SK-N-SH (cell line): ENCODE measurements around the gene TPP2. TPM values are rescaled to one million over a fixed set of nuclear protein-coding genes. Genes with fewer than 3 reads are reported as not detected.

ENCODE experiments used
- CTCF ChIA-PET: fragments of 300-600, 350-600 bp; formaldehyde crosslinking; extraction: SDS; loops from one replicate; lab custom pipeline; 2021; lab: Yijun Ruan, JAX
- POLR2A ChIA-PET: fragments of 350-600 bp; sonication (Branson Sonifier 250); formaldehyde crosslinking; extraction: SDS; loops from one replicate; lab custom pipeline; 2020; ENCODE audit warnings: antibody characterized with exemption, inconsistent platforms; lab: Yijun Ruan, JAX
- DNase-seq: peaks from one replicate; pipeline ENCODE4 v3.0.0; 2012
- H2AFZ ChIP-seq: fragments of 200-600 bp; sonication (generic); 2 replicates; pipeline ENCODE4 v1.8.1; 2016; ENCODE audit warnings: antibody characterized with exemption, mild to moderate bottlenecking, low read depth
- H3F3A ChIP-seq: fragments of 200-600 bp; sonication (generic); replicated peaks from 2 replicates; pipeline ENCODE3; 2016; ENCODE audit warnings: antibody characterized with exemption, mild to moderate bottlenecking; ENCODE audit not compliant: insufficient read depth
- H3K27ac ChIP-seq, 2 experiments: fragments of 200-500 bp in 1 of 2; fragments of 200-600 bp in 1 of 2; sonication (Bioruptor generic) in 1 of 2; sonication (generic), shearing (Covaris generic) in 1 of 2; 2 replicates each; pipeline versions ENCODE4 v1.5.1 to v1.6.1; 2014 to 2016; ENCODE audit warnings: low read depth in 2 of 2, inconsistent platforms in 1 of 2, low read length in 1 of 2, mild to moderate bottlenecking in 1 of 2, mixed read lengths in 1 of 2
- H3K27me3 ChIP-seq: fragments of 200-600 bp; sonication (generic), shearing (Covaris generic); 2 replicates; pipeline ENCODE4 v1.6.1; 2016; ENCODE audit warnings: mixed run types; ENCODE audit not compliant: insufficient read depth
- H3K36me3 ChIP-seq, 2 experiments: fragments of 200-500 bp in 1 of 2; fragments of 200-600 bp in 1 of 2; sonication (Bioruptor generic) in 1 of 2; sonication (generic) in 1 of 2; replicated peaks in 1 of 2; 2 replicates each; pipeline versions ENCODE3 to v1.5.1; 2014 to 2016; ENCODE audit warnings: low read length in 1 of 2, mild to moderate bottlenecking in 1 of 2; ENCODE audit not compliant: insufficient read depth in 2 of 2, control insufficient read depth in 1 of 2
- H3K4me1 ChIP-seq, 2 experiments: fragments of 200-500 bp in 1 of 2; fragments of 200-600 bp in 1 of 2; sonication (Bioruptor generic) in 1 of 2; sonication (generic), shearing (Covaris generic) in 1 of 2; 2 replicates each; pipeline versions ENCODE4 v1.5.1 to v1.6.1; 2014 to 2016; ENCODE audit warnings: low read depth in 1 of 2, low read length in 1 of 2, mixed run types in 1 of 2; ENCODE audit not compliant: insufficient read depth in 2 of 2, control insufficient read depth in 1 of 2
- H3K4me2 ChIP-seq: fragments of 200-600 bp; sonication (generic), shearing (Covaris generic); 2 replicates; pipeline ENCODE4 v1.6.1; 2017; ENCODE audit warnings: mixed run types
- H3K4me3 ChIP-seq, 2 experiments: fragments of 200-500 bp in 1 of 2; fragments of 200-600 bp in 1 of 2; sonication (Bioruptor generic) in 1 of 2; sonication (generic), shearing (Covaris generic) in 1 of 2; 2 replicates each; pipeline versions ENCODE4 v1.5.1 to v1.8.1; 2014 to 2016; ENCODE audit warnings: low read depth in 2 of 2, inconsistent platforms in 1 of 2, low read length in 1 of 2, mild to moderate bottlenecking in 1 of 2, mixed read lengths in 1 of 2, moderate library complexity in 1 of 2
- H3K79me2 ChIP-seq: fragments of 200-600 bp; sonication (generic); 2 replicates; pipeline ENCODE4 v1.8.1; 2017; ENCODE audit warnings: mild to moderate bottlenecking; ENCODE audit not compliant: insufficient read depth
- H3K9ac ChIP-seq: fragments of 200-600 bp; sonication (generic); 2 replicates; pipeline ENCODE4 v1.6.1; 2017; ENCODE audit warnings: mixed run types
- H3K9me2 ChIP-seq: fragments of 200-600 bp; sonication (generic); 2 replicates; pipeline ENCODE4 v1.6.1; 2017; ENCODE audit warnings: mixed run types
- H3K9me3 ChIP-seq: fragments of 200-600 bp; sonication (generic); 2 replicates; pipeline ENCODE4 v1.6.1; 2017; ENCODE audit warnings: mixed run types, mild to moderate bottlenecking, moderate library complexity
- H4K20me1 ChIP-seq: fragments of 200-600 bp; sonication (generic); 2 replicates; pipeline ENCODE4 v1.6.1; 2017; ENCODE audit warnings: mild to moderate bottlenecking, mixed run types; ENCODE audit not compliant: insufficient read depth
- CHD2 ChIP-seq: fragments of 150-350 bp; IDR thresholded peaks from 2 replicates; pipeline ENCODE4 v1.6.1; 2018; ENCODE audit warnings: low read length; ENCODE audit not compliant: partially characterized antibody
- EZH2phosphoT487 ChIP-seq: fragments of 200-600 bp; sonication (generic); IDR thresholded peaks from 2 replicates; pipeline ENCODE4 v1.6.1; 2017; ENCODE audit warnings: low read depth, mixed run types, mild to moderate bottlenecking, antibody characterized with exemption, moderate library complexity, borderline replicate concordance
- FOXJ3 ChIP-seq: sonication (generic); formaldehyde crosslinking; IDR thresholded peaks from 2 replicates; pipeline ENCODE4 v1.5.1; 2020; ENCODE audit warnings: mild to moderate bottlenecking, missing genetic modification reagents
- GATA2 ChIP-seq: sonication (generic); formaldehyde crosslinking; IDR thresholded peaks from 2 replicates; pipeline ENCODE4 v1.5.0; 2020; ENCODE audit warnings: mild to moderate bottlenecking, missing genetic modification reagents
- MXI1 ChIP-seq: IDR thresholded peaks from 2 replicates; pipeline ENCODE4 v1.6.1; 2012; ENCODE audit warnings: mild to moderate bottlenecking, low read depth, low read length, improper control_type of control experiment
- NRF1 ChIP-seq: IDR thresholded peaks from 2 replicates; pipeline ENCODE4 v1.6.1; 2012; ENCODE audit warnings: low read depth, mild to moderate bottlenecking, low read length
- RAD21 ChIP-seq: IDR thresholded peaks from 2 replicates; pipeline ENCODE4 v1.6.1; 2012; ENCODE audit warnings: mild to moderate bottlenecking, low read length
- RCOR1 ChIP-seq: fragments of 150-350 bp; IDR thresholded peaks from 2 replicates; pipeline ENCODE4 v1.6.1; 2017; ENCODE audit warnings: antibody characterized with exemption, low read length
- RFX5 ChIP-seq: IDR thresholded peaks from 2 replicates; pipeline ENCODE4 v1.6.1; 2012; ENCODE audit warnings: mild to moderate bottlenecking, improper control_type of control experiment, low read length
- RXRA ChIP-seq: IDR thresholded peaks from 2 replicates; pipeline ENCODE4 v1.4.0; 2012; ENCODE audit warnings: low read depth, mild to moderate bottlenecking, borderline replicate concordance
- SIN3A ChIP-seq: IDR thresholded peaks from 2 replicates; pipeline ENCODE4 v1.6.1; 2012; ENCODE audit warnings: low read depth, mild to moderate bottlenecking, low read length, moderate library complexity, borderline replicate concordance
- TAF1 ChIP-seq: IDR thresholded peaks from 2 replicates; pipeline ENCODE4 v1.6.1; 2012; ENCODE audit warnings: low read depth, mild to moderate bottlenecking, low read length, moderate library complexity, borderline replicate concordance
- TCF12 ChIP-seq: IDR thresholded peaks from 2 replicates; pipeline ENCODE4 v1.4.0; 2012
- TEAD4 ChIP-seq: IDR thresholded peaks from 2 replicates; pipeline ENCODE4 v1.4.0; 2012; ENCODE audit warnings: mild to moderate bottlenecking, borderline replicate concordance; ENCODE audit not compliant: insufficient read depth
- YY1 ChIP-seq: IDR thresholded peaks from 2 replicates; pipeline ENCODE4 v1.4.0; 2012; ENCODE audit warnings: low read depth, mild to moderate bottlenecking
- WGBS: methylation state at CpG from one replicate; pipeline ENCODE4 v1.1.6; 2017; ENCODE audit warnings: low lambda C conversion rate; 5-methylcytosine and 5-hydroxymethylcytosine counted together
- polyA plus RNA-seq, 3 experiments: library from polyadenylated mRNA; depleted of rRNA; stranded (reverse); fragments of >200 nt; gene quantifications; 2 replicates each; pipeline ENCODE4 v1.2.3, GENCODE V29; 2012
- TF ChIP-seq, protein P1 (sequence below): fragments of 200-600 bp; sonication (generic); IDR thresholded peaks from 2 replicates; pipeline ENCODE4 v1.6.1; 2017; ENCODE audit warnings: antibody characterized with exemption, mild to moderate bottlenecking, moderate library complexity
- TF ChIP-seq, protein P2 (sequence below): fragments of 150-350 bp; IDR thresholded peaks from 2 replicates; pipeline ENCODE4 v1.6.1; 2017; ENCODE audit warnings: antibody characterized with exemption, low read length, low read depth, borderline replicate concordance
- TF ChIP-seq, protein P3 (sequence below): fragments of 150-350 bp; IDR thresholded peaks from 2 replicates; pipeline ENCODE4 v1.6.1; 2016; ENCODE audit warnings: mild to moderate bottlenecking, low read depth, low read length
- TF ChIP-seq, protein P4 (sequence below): IDR thresholded peaks from 2 replicates; pipeline ENCODE4 v1.4.0; 2012; ENCODE audit warnings: low read depth, borderline replicate concordance

TPP2 gene
- polyA plus RNA-seq, 1 of the 3 experiments (the other 2 are of a cell fraction): 8.3 TPM

DNA sequence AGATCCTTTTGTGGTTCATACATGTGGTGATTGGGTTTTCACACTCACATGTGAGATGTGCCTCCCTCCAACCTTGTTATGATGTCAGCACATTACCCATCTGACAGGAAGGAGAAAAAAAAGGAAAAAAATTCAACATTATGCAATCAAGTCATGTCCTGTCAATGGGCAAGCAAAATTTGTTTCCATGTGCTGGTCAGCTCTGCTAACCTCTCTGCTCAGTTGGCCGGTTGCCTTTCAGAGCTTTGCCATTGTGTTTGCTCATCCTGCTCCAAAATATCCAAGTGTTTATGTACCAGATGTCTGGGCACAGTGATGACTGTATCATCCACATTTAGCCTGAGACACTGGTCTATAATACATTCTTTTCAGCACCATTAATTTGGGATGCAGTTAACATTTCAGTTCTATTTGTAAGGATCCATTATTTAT lies 125.0 kb downstream of the TPP2 start:
- Histone ChIP-seq H2AFZ (no peak overlapping the region), H3K27me3 (no peaks in the 10 kb centered on the region), H3K4me2 (no peak overlapping the region), H3K4me1 (no peaks in the 10 kb centered on the region), H3K9me3 (no peaks in the 10 kb centered on the region), H3K9me2 (no peaks in the 10 kb centered on the region), H3F3A (no peaks in the 10 kb centered on the region), H3K36me3 (no peaks in the 10 kb centered on the region), H4K20me1 (no peaks in the 10 kb centered on the region)
- POLR2A ChIA-PET: no interaction called here
- CTCF ChIA-PET: interaction anchor here (0.9 to 1.3 kb wide), 3 partner anchors 16 to 130 kb away, joined by 3 to 7 read pairs (median 5); no protein-coding TSS in a partner anchor
- 36% methylated on average over 1 of the region's 1 CpG for WGBS
- TF ChIP-seq TCF12 (no peak), TEAD4 (no peak), RFX5 (no peak), RXRA (no peak), YY1 (no peak), TAF1 (no peak), MXI1 (no peak)
- TF ChIP-seq, protein P1, sequence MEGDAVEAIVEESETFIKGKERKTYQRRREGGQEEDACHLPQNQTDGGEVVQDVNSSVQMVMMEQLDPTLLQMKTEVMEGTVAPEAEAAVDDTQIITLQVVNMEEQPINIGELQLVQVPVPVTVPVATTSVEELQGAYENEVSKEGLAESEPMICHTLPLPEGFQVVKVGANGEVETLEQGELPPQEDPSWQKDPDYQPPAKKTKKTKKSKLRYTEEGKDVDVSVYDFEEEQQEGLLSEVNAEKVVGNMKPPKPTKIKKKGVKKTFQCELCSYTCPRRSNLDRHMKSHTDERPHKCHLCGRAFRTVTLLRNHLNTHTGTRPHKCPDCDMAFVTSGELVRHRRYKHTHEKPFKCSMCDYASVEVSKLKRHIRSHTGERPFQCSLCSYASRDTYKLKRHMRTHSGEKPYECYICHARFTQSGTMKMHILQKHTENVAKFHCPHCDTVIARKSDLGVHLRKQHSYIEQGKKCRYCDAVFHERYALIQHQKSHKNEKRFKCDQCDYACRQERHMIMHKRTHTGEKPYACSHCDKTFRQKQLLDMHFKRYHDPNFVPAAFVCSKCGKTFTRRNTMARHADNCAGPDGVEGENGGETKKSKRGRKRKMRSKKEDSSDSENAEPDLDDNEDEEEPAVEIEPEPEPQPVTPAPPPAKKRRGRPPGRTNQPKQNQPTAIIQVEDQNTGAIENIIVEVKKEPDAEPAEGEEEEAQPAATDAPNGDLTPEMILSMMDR: no peak
- TF ChIP-seq, protein P2, sequence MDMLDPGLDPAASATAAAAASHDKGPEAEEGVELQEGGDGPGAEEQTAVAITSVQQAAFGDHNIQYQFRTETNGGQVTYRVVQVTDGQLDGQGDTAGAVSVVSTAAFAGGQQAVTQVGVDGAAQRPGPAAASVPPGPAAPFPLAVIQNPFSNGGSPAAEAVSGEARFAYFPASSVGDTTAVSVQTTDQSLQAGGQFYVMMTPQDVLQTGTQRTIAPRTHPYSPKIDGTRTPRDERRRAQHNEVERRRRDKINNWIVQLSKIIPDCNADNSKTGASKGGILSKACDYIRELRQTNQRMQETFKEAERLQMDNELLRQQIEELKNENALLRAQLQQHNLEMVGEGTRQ: no peak
- TF ChIP-seq, all 33 proteins: peak for 0
- H3K9ac ChIP-seq: no peak overlapping the region
- H3K79me2 ChIP-seq: no peaks in the 10 kb centered on the region
- no peak overlapping the region for H3K4me3 ChIP-seq
- no peak for DNase-seq
- no peak overlapping the region for H3K27ac ChIP-seq

DNA sequence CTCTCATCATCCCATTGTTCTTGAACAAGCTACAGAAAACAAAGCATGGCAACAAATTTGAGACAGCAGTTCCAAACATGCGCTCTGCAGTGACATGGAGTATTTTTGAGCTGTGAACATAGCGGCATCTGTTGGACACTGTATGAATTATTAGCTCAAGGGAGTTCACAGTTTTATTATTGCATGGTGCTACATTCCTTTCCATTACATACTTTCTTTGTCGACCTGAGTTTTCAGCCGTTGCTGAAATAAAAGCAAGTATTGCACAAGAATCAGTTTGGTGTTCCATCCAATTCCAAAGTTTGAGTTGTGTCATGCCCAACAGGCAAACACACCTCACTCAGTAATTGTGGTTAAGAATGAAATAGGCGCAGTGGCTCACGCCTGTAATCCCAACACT lies 128.1 kb downstream of the TPP2 start:
- Histone ChIP-seq H4K20me1 (no peaks in the 10 kb centered on the region), H3K27ac (no peak overlapping the region), H3K9me3 (no peaks in the 10 kb centered on the region), H3K36me3 (no peaks in the 10 kb centered on the region), H2AFZ (no peak overlapping the region), H3K79me2 (no peaks in the 10 kb centered on the region), H3K9me2 (no peaks in the 10 kb centered on the region), H3K4me1 (no peaks in the 10 kb centered on the region; a peak in 1 of 4 replicates), H3K4me2 (no peak overlapping the region), H3F3A (no peaks in the 10 kb centered on the region), H3K4me3 (no peak overlapping the region), H3K9ac (no peak overlapping the region), H3K27me3 (no peaks in the 10 kb centered on the region)
- DNase-seq: peak; percentile 29
- 59% methylated on average over 6 of the region's 6 CpGs for WGBS
- ChIA-PET POLR2A (interaction anchor here (1.1 kb wide), 1 partner anchor 133 kb away, joined by 7 read pairs; no protein-coding TSS in a partner anchor), CTCF (interaction anchor here (0.6 to 2.4 kb wide), 37 partner anchors 9 to 146 kb away, joined by 3 to 23 read pairs (median 4); partner anchors contain the start of genes ERCC5 and METTL21C)
- TF ChIP-seq GATA2 (CRISPR knock-in tag): no peak
- TF ChIP-seq, protein P3, sequence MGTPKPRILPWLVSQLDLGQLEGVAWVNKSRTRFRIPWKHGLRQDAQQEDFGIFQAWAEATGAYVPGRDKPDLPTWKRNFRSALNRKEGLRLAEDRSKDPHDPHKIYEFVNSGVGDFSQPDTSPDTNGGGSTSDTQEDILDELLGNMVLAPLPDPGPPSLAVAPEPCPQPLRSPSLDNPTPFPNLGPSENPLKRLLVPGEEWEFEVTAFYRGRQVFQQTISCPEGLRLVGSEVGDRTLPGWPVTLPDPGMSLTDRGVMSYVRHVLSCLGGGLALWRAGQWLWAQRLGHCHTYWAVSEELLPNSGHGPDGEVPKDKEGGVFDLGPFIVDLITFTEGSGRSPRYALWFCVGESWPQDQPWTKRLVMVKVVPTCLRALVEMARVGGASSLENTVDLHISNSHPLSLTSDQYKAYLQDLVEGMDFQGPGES: no peak
- no peak for TF ChIP-seq FOXJ3
- TF ChIP-seq RCOR1: no peak
- TF ChIP-seq CHD2: no peak
- no peak for TF ChIP-seq TEAD4
- TF ChIP-seq NRF1: no peak
- TF ChIP-seq, protein P4, sequence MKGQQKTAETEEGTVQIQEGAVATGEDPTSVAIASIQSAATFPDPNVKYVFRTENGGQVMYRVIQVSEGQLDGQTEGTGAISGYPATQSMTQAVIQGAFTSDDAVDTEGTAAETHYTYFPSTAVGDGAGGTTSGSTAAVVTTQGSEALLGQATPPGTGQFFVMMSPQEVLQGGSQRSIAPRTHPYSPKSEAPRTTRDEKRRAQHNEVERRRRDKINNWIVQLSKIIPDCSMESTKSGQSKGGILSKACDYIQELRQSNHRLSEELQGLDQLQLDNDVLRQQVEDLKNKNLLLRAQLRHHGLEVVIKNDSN: no peak
- TF ChIP-seq SIN3A: no peak
- TF ChIP-seq, protein P1: peak; percentile 67
- TF ChIP-seq EZH2phosphoT487: no peak
- peak; percentile 85 for TF ChIP-seq RAD21
